Parathyroid adenoma (tissue), 2 donors: ENCODE results near the gene B4GALT2.

Experiments
- H2AFZ ChIP-seq: fragments of 300-600 bp; sonication (generic); one replicate; pipeline ENCODE4 v1.7.0; 2017; ENCODE audit warnings: antibody characterized with exemption, mild to moderate bottlenecking
- H3K27ac ChIP-seq: fragments of 300-600 bp; sonication (generic); one replicate; pipeline ENCODE4 v1.7.0; 2017
- H3K27me3 ChIP-seq: fragments of 300-600 bp; sonication (generic); one replicate; pipeline ENCODE4 v1.7.0; 2017; ENCODE audit warnings: low read length; ENCODE audit not compliant: control insufficient read depth, insufficient read depth
- H3K36me3 ChIP-seq: fragments of 300-600 bp; sonication (generic); one replicate; pipeline ENCODE4 v1.7.0; 2017; ENCODE audit warnings: low read length; ENCODE audit not compliant: control insufficient read depth, insufficient read depth
- H3K4me1 ChIP-seq: fragments of 300-600 bp; sonication (generic); one replicate; pipeline ENCODE4 v1.7.0; 2017; ENCODE audit warnings: control low read depth
- H3K4me2 ChIP-seq: fragments of 300-600 bp; sonication (generic); one replicate; pipeline ENCODE4 v1.7.0; 2017; ENCODE audit warnings: low read length
- H3K4me3 ChIP-seq: fragments of 300-600 bp; sonication (generic); one replicate; pipeline ENCODE4 v1.7.0; 2017; ENCODE audit warnings: low read depth, low read length
- H3K79me2 ChIP-seq: fragments of 300-600 bp; sonication (generic); one replicate; pipeline ENCODE4 v1.7.0; 2017; ENCODE audit warnings: control low read depth
- H3K9ac ChIP-seq: fragments of 300-600 bp; sonication (generic); one replicate; pipeline ENCODE4 v1.7.0; 2017; ENCODE audit warnings: mild to moderate bottlenecking
- H3K9me3 ChIP-seq: fragments of 300-600 bp; sonication (generic); one replicate; pipeline ENCODE4 v1.7.0; 2017; ENCODE audit warnings: low read length; ENCODE audit not compliant: control insufficient read depth
- TF ChIP-seq, protein P1 (sequence below): fragments of 300-600 bp; sonication (generic); IDR thresholded peaks from one replicate; pipeline ENCODE4 v1.7.0; 2017; ENCODE audit warnings: antibody characterized with exemption, mild to moderate bottlenecking
- donor health status: primary hyperparathyroidism.

The B4GALT2 gene

DNA sequence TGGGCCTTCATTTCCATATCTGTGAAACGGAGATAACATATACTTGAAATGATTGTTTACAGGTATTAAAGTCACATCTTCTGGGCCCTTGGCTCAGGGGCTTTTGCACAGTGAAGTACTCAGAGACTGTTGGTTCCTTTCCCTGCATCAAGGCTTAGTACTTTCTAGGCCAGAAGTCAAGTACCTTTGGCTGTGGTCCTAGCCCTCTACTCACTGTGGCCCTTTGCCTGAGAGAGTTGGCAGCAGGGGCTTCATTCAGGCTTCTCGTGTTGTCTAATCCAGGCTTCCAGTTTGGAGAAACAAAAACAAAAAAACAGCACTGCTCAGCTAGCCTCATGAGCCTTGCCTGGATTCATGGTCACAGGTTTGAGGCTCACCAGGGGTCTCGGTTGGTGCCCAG, 17.3 kb upstream of the B4GALT2 start:
- Histone ChIP-seq H3K4me3 (no peak overlapping the region), H3K9ac (no peak overlapping the region), H3K27me3 (no peaks in the 10 kb centered on the region), H3K79me2 (no peaks in the 10 kb centered on the region), H3K4me1 (no peaks in the 10 kb centered on the region), H3K4me2 (no peak overlapping the region), H3K27ac (no peak overlapping the region), H3K36me3 (no peaks in the 10 kb centered on the region), H2AFZ (no peak overlapping the region), H3K9me3 (no peaks in the 10 kb centered on the region)
- TF ChIP-seq, protein P1, sequence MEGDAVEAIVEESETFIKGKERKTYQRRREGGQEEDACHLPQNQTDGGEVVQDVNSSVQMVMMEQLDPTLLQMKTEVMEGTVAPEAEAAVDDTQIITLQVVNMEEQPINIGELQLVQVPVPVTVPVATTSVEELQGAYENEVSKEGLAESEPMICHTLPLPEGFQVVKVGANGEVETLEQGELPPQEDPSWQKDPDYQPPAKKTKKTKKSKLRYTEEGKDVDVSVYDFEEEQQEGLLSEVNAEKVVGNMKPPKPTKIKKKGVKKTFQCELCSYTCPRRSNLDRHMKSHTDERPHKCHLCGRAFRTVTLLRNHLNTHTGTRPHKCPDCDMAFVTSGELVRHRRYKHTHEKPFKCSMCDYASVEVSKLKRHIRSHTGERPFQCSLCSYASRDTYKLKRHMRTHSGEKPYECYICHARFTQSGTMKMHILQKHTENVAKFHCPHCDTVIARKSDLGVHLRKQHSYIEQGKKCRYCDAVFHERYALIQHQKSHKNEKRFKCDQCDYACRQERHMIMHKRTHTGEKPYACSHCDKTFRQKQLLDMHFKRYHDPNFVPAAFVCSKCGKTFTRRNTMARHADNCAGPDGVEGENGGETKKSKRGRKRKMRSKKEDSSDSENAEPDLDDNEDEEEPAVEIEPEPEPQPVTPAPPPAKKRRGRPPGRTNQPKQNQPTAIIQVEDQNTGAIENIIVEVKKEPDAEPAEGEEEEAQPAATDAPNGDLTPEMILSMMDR = no peak

DNA sequence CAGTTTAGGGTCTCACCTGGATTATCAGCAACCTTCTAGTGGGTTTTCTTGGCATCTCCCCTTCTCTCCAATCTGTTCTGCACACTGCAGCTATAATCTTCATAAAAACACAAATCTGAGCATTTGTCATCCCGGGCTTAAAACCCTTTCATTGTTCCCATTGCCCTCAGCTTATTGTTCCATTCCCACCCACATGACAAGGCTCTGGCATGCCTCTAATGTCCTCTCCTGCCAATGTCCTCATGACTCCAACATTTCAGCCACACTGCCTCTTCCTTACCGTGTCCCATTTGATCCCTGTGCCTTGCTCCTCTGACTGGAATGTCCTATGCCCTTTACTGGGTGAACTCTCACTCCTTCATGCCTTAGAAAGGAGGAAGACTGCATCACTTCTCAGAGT, 16.7 kb upstream of the B4GALT2 start:
- TF ChIP-seq, protein P1 = no peak
- Histone ChIP-seq H3K27me3 (no peaks in the 10 kb centered on the region), H3K4me3 (no peak overlapping the region), H3K4me2 (no peak overlapping the region), H3K9ac (no peak overlapping the region), H3K36me3 (no peaks in the 10 kb centered on the region), H2AFZ (no peak overlapping the region), H3K79me2 (no peaks in the 10 kb centered on the region), H3K4me1 (no peaks in the 10 kb centered on the region), H3K27ac (no peak overlapping the region), H3K9me3 (no peaks in the 10 kb centered on the region)

DNA sequence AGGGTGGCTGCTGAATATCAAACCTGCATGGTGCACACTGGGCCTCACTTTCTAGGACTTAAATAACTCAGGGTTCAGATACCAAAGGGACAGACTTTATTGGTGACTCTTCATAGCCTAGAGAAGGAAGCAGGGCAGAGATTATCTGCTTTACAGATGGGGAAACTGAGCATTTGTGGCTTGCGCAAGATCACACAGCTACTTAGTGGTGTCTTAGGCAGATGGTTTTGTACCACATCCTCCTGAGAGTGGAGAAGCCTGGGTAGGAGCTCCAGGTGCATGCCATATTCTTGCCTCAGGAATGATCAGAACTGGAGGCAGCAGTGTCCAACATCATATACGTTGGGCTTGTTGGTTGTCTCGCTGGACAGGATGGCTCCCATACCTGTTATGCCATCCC, 16.0 kb upstream of the B4GALT2 start:
- H3K27me3 ChIP-seq = no peaks in the 10 kb centered on the region
- H3K4me1 ChIP-seq = no peaks in the 10 kb centered on the region
- H3K36me3 ChIP-seq = no peaks in the 10 kb centered on the region
- TF ChIP-seq, protein P1 = no peak
- H2AFZ ChIP-seq = no peak overlapping the region
- H3K27ac ChIP-seq = no peak overlapping the region
- H3K4me3 ChIP-seq = no peak overlapping the region
- H3K4me2 ChIP-seq = no peak overlapping the region
- H3K9ac ChIP-seq = no peak overlapping the region
- no peaks in the 10 kb centered on the region for H3K79me2 ChIP-seq
- no peaks in the 10 kb centered on the region for H3K9me3 ChIP-seq

DNA sequence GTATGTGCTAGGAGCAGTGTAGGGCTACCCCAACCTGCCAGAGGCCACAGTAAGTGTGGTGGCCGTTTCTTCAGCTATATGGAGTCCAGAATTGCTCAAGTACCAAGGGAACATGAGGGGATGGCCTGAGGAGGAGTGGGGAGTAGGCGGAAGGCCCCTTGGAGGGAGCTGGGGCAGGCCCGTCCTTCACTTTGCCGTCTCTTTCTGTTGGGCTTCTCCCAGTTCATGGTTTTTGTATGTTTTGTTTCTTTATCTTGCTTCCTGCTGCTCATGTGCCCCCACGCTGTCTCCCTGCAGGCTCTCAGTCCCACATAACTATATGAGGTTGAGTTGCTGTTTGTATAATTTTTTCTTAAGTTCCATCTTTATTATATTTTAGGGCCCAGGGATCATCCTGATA, 15.1 kb upstream of the B4GALT2 start:
- no peaks in the 10 kb centered on the region for H3K36me3 ChIP-seq
- H3K9me3 ChIP-seq = no peaks in the 10 kb centered on the region
- H3K9ac ChIP-seq = no peak overlapping the region
- H2AFZ ChIP-seq = no peak overlapping the region
- no peaks in the 10 kb centered on the region for H3K4me1 ChIP-seq
- no peaks in the 10 kb centered on the region for H3K79me2 ChIP-seq
- no peak overlapping the region for H3K4me3 ChIP-seq
- no peak overlapping the region for H3K4me2 ChIP-seq
- no peak overlapping the region for H3K27ac ChIP-seq
- TF ChIP-seq, protein P1 = no peak
- no peaks in the 10 kb centered on the region for H3K27me3 ChIP-seq

DNA sequence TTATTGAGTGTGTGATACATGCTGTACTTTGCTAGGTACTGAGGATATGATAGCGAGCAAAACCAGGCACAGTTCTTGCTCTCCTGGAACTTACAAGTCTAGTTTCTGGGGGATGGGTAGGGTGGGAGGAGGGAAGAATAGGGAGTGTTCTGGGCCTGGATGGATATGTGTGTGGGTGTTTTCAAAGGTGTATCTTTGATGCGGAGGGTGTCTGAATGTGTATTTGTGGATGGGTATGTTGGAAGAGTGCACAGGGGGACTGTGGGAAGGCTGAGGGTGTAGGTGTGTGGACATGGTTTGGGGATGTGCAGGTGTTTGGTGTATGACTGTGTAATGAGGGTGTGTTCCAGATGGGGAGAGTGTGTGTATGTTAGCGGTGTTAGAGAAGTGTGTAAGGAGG, 13.7 kb upstream of the B4GALT2 start:
- TF ChIP-seq, protein P1 = no peak
- no peak overlapping the region for H3K4me3 ChIP-seq
- H3K79me2 ChIP-seq = no peaks in the 10 kb centered on the region
- H3K9me3 ChIP-seq = no peaks in the 10 kb centered on the region
- H3K27ac ChIP-seq = no peak overlapping the region
- H3K9ac ChIP-seq = no peak overlapping the region
- no peaks in the 10 kb centered on the region for H3K4me1 ChIP-seq
- H2AFZ ChIP-seq = no peak overlapping the region
- no peaks in the 10 kb centered on the region for H3K27me3 ChIP-seq
- no peaks in the 10 kb centered on the region for H3K36me3 ChIP-seq
- H3K4me2 ChIP-seq = no peak overlapping the region
